HepG2 (cell line): ENCODE results near the gene JAK1. TPM values are rescaled to one million over a fixed set of nuclear protein-coding genes. Genes with fewer than 3 reads are reported as not detected.
A peak's percentile ranks its signal among the peaks of the same experiment; 100 is the strongest.

ENCODE experiments used
- ATAC-seq: fragments of 200-7000 bp; cut with Tn5 transposase; 3 replicates; pipeline ENCODE4 v1.9.1; 2020; ENCODE audit warnings: mild to moderate bottlenecking, moderate library complexity
- BruUV-seq: library from RNA; stranded (reverse); fragments of 400-500 nt; replicated peaks from 2 replicates; lab custom pipeline; 2021; lab: Mats Ljungman, UMichigan
- CTCF ChIA-PET: fragments of 300-600 bp; formaldehyde crosslinking; extraction: SDS; loops from one replicate; lab custom pipeline; 2021; ENCODE audit warnings: low total read pairs, inconsistent platforms, low intra/inter-chr PET ratio; lab: Yijun Ruan, JAX
- POLR2A ChIA-PET: fragments of 350-600 bp; sonication (Branson Sonifier 250); formaldehyde crosslinking; loops from one replicate; lab custom pipeline; 2020; ENCODE audit warnings: antibody characterized with exemption, inconsistent platforms; lab: Yijun Ruan, JAX
- DNase-seq: peaks from one replicate; pipeline ENCODE4 v3.0.0-alpha.2; 2015; ENCODE audit warnings: low spot score
- FAIRE-seq: peaks from 3 replicates; lab custom pipeline; 2011; peaks lifted over from hg19 to GRCh38; lab: Jason Lieb, UNC
- H2AFZ ChIP-seq: one replicate; pipeline ENCODE4 v1.6.1; 2011; ENCODE audit warnings: low read length, inconsistent platforms
- H3K27ac ChIP-seq: fragments of 300-600 bp; 3 replicates; pipeline ENCODE4 v1.8.0; 2011; ENCODE audit warnings: mixed run types, mild to moderate bottlenecking, mixed read lengths, low read length, inconsistent platforms; ENCODE audit not compliant: insufficient read depth; ENCODE audit errors: extremely low read length
- H3K27me3 ChIP-seq, 2 experiments: fragments of 200-600 bp in 1 of 2; 2 replicates in 1 of 2; 3 replicates in 1 of 2; pipeline versions ENCODE4 v1.6.0 to v1.8.0; 2011; ENCODE audit warnings: low read length in 2 of 2, mild to moderate bottlenecking in 2 of 2, moderate library complexity in 2 of 2, inconsistent platforms in 1 of 2; ENCODE audit not compliant: insufficient read depth in 2 of 2, control insufficient read depth in 1 of 2
- H3K36me3 ChIP-seq, 2 experiments: fragments of 200-600 bp in 1 of 2; replicated peaks in 1 of 2; 2 replicates in 1 of 2; 3 replicates in 1 of 2; pipeline versions ENCODE4 v1.5.1 to v1.8.0; 2011; ENCODE audit warnings: low read length in 2 of 2, inconsistent platforms in 1 of 2; ENCODE audit not compliant: insufficient read depth in 2 of 2, control insufficient read depth in 1 of 2
- H3K4me1 ChIP-seq: 2 replicates; pipeline ENCODE4 v1.5.1; 2012; ENCODE audit warnings: low read length, inconsistent platforms; ENCODE audit not compliant: insufficient read depth
- H3K4me2 ChIP-seq: 2 replicates; pipeline ENCODE4 v1.6.0; 2011; ENCODE audit warnings: low read depth, low read length, inconsistent platforms
- H3K4me3 ChIP-seq, 3 experiments: fragments of 200-600 bp in 1 of 3; sonication (generic), shearing (Covaris generic) in 1 of 3; replicated peaks in 1 of 3; 2 replicates each; pipeline ENCODE4 v1.5.1; 2011 to 2016; ENCODE audit warnings: low read length in 3 of 3, inconsistent platforms in 2 of 3, low read depth in 2 of 3, mild to moderate bottlenecking in 2 of 3, control low read depth in 1 of 3, mixed read lengths in 1 of 3; ENCODE audit not compliant: insufficient read depth in 1 of 3
- H3K79me2 ChIP-seq: one replicate; pipeline ENCODE4 v1.6.1; 2011; ENCODE audit warnings: low read length, inconsistent platforms; ENCODE audit not compliant: insufficient read depth
- H3K9ac ChIP-seq: 2 replicates; pipeline ENCODE4 v1.6.0; 2011; ENCODE audit warnings: mild to moderate bottlenecking, low read depth, low read length, inconsistent platforms; ENCODE audit not compliant: insufficient read depth
- H3K9me3 ChIP-seq: 2 replicates; pipeline ENCODE4 v1.5.1; 2012; ENCODE audit warnings: mild to moderate bottlenecking, low read length
- H4K20me1 ChIP-seq: 2 replicates; pipeline ENCODE4 v1.6.0; 2011; ENCODE audit warnings: inconsistent platforms, mild to moderate bottlenecking, low read length, moderate library complexity; ENCODE audit not compliant: insufficient read depth
- ARNT ChIP-seq: fragments of 450-650 bp; IDR thresholded peaks from 2 replicates; pipeline ENCODE4 v1.6.1; 2017
- EP300 ChIP-seq, 3 experiments: sonication (generic) in 1 of 3; formaldehyde crosslinking in 1 of 3; IDR thresholded peaks; 2 replicates each; pipeline versions ENCODE4 v1.5.1 to v1.6.1; 2011 to 2020; ENCODE audit warnings: low read depth in 2 of 3, low read length in 2 of 3, borderline replicate concordance in 1 of 3, improper control_type of control experiment in 1 of 3, mild to moderate bottlenecking in 1 of 3, missing genetic modification reagents in 1 of 3, moderate library complexity in 1 of 3
- FOSL1 ChIP-seq: sonication (generic); formaldehyde crosslinking; IDR thresholded peaks from 2 replicates; pipeline ENCODE4 v1.9.0; 2021; ENCODE audit warnings: missing genetic modification reagents, borderline replicate concordance
- FOSL2 ChIP-seq: sonication (generic); formaldehyde crosslinking; IDR thresholded peaks from 2 replicates; pipeline ENCODE4 v1.4.0; 2020; ENCODE audit warnings: missing genetic modification reagents
- KDM6A ChIP-seq: IDR thresholded peaks from 2 replicates; pipeline ENCODE4 v1.6.1; 2016; ENCODE audit warnings: low read depth
- POGK ChIP-seq: sonication (generic); formaldehyde crosslinking; conservative IDR thresholded peaks from 2 replicates; pipeline ENCODE4 v1.8.0; 2022; ENCODE audit warnings: mild to moderate bottlenecking, moderate library complexity, missing genetic modification reagents
- RFX3 ChIP-seq: IDR thresholded peaks from 2 replicates; pipeline ENCODE4 v1.6.1; 2016; ENCODE audit warnings: missing biosample characterization, missing genetic modification reagents
- TEAD3 ChIP-seq: optimal IDR thresholded peaks from 2 replicates; pipeline ENCODE3; 2016; ENCODE audit warnings: borderline replicate concordance
- WIZ ChIP-seq: sonication (generic); formaldehyde crosslinking; IDR thresholded peaks from 2 replicates; pipeline ENCODE4 v1.5.1; 2020; ENCODE audit warnings: mild to moderate bottlenecking, missing genetic modification reagents
- YEATS2 ChIP-seq: sonication (generic); formaldehyde crosslinking; IDR thresholded peaks from 2 replicates; pipeline ENCODE4 v1.4.0; 2020; ENCODE audit warnings: missing genetic modification reagents, borderline replicate concordance
- ZNF335 ChIP-seq: sonication (generic); formaldehyde crosslinking; IDR thresholded peaks from 2 replicates; pipeline ENCODE4 v1.4.0; 2020; ENCODE audit warnings: missing genetic modification reagents
- ZNF580 ChIP-seq: IDR thresholded peaks from 2 replicates; pipeline ENCODE4 v1.6.1; 2016; ENCODE audit warnings: low read depth, borderline replicate concordance
- ZNF644 ChIP-seq: IDR thresholded peaks from 2 replicates; pipeline ENCODE4 v1.6.1; 2016; ENCODE audit warnings: low read depth
- ZNF841 ChIP-seq: sonication (generic); formaldehyde crosslinking; IDR thresholded peaks from 2 replicates; pipeline ENCODE4 v1.8.1; 2023; ENCODE audit warnings: missing genetic modification reagents, borderline replicate concordance
- WGBS: methylation state at CpG from one replicate; pipeline ENCODE4 v1.1.6; 2017; ENCODE audit warnings: low lambda C conversion rate; 5-methylcytosine and 5-hydroxymethylcytosine counted together
- in situ Hi-C: cut with HindIII; loops from 2 replicates; pipeline ENCODE4 v1.10.0; 2017; ENCODE audit warnings: low pct_unique_long_range_greater_than_20kb; ENCODE audit not compliant: extremely low pct_ligation_motif_present
- intact Hi-C: fragments of 100-400 bp; cut with micrococcal nuclease; formaldehyde crosslinking; loops from one replicate; pipeline ENCODE4 v1.10.0; 2022; ENCODE audit not compliant: unreplicated experiment
- polyA plus RNA-seq, 8 experiments: library from polyadenylated mRNA; depleted of rRNA in 3 of 8; stranded (reverse) in 7 of 8; unstranded in 1 of 8; fragments of >200 nt; fragmentation: Illumina TruSeq in 4 of 8; extraction: Trizol in 4 of 8; gene quantifications; 2 replicates each; pipeline versions ENCODE4 v1.2.1 to v1.2.3, GENCODE V29; 2011 to 2016; ENCODE audit warnings: low read depth in 4 of 8, missing spikeins in 1 of 8, mixed read lengths in 1 of 8; ENCODE audit not compliant: insufficient read depth in 1 of 8
- total RNA-seq, 5 experiments: library from RNA; depleted of rRNA; stranded (reverse); fragments of >200 nt; fragmentation: Illumina TruSeq; extraction: Trizol; gene quantifications; 2 replicates each; pipeline ENCODE4 v1.2.3, GENCODE V29; 2016; ENCODE audit warnings: low read depth in 1 of 5
- TF ChIP-seq, protein P1 (sequence below): sonication (generic); formaldehyde crosslinking; IDR thresholded peaks from 2 replicates; pipeline ENCODE4 v1.4.0; 2020; ENCODE audit warnings: missing genetic modification reagents, mild to moderate bottlenecking, borderline replicate concordance
- TF ChIP-seq, protein P2 (sequence below): sonication (generic); formaldehyde crosslinking; IDR thresholded peaks from 2 replicates; pipeline ENCODE4 v1.4.0; 2020; ENCODE audit warnings: missing genetic modification reagents, borderline replicate concordance

The JAK1 gene
- total and polyA plus RNA-seq, 2 of the 13 experiments (the other 11 are each of a cell fraction or from before 2014, with no cell fraction given) = 23.9 to 42.4 TPM

- in situ Hi-C loops = no loop called here
- no peak for TF ChIP-seq ZNF335 (CRISPR knock-in tag)
- TF ChIP-seq ARNT = no peak
- peak; percentile 22; the same call in 1 of the 2 replicates for TF ChIP-seq ZNF644
- no peak for TF ChIP-seq YEATS2 (CRISPR knock-in tag)
- TF ChIP-seq EP300 (IDR thresholded peaks at IDR 0.05; ENCODE audit: low read depth in 2 of 2, low read length in 2 of 2) = peak in 1 of 2 experiments; percentile 40; a peak in 2 of 4 replicates
- no peak for TF ChIP-seq EP300 (CRISPR knock-in tag; IDR thresholded peaks at IDR 0.05; ENCODE audit: borderline replicate concordance)
- peak; percentile 84 for TF ChIP-seq FOSL2 (CRISPR knock-in tag)
- peak; percentile 36; the same call in 1 of the 2 replicates for TF ChIP-seq FOSL1 (CRISPR knock-in tag)
- TF ChIP-seq, protein P1, sequence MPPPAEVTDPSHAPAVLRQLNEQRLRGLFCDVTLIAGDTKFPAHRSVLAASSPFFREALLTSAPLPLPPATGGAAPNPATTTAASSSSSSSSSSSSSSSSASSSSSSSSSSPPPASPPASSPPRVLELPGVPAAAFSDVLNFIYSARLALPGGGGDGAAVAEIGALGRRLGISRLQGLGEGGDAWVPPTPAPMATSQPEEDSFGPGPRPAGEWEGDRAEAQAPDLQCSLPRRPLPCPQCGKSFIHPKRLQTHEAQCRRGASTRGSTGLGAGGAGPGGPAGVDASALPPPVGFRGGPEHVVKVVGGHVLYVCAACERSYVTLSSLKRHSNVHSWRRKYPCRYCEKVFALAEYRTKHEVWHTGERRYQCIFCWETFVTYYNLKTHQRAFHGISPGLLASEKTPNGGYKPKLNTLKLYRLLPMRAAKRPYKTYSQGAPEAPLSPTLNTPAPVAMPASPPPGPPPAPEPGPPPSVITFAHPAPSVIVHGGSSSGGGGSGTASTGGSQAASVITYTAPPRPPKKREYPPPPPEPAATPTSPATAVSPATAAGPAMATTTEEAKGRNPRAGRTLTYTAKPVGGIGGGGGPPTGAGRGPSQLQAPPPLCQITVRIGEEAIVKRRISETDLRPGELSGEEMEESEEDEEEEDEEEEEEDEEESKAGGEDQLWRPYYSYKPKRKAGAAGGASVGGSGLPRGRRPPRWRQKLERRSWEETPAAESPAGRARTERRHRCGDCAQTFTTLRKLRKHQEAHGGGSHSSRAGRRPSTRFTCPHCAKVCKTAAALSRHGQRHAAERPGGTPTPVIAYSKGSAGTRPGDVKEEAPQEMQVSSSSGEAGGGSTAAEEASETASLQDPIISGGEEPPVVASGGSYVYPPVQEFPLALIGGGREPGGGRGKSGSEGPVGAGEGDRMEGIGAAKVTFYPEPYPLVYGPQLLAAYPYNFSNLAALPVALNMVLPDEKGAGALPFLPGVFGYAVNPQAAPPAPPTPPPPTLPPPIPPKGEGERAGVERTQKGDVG = no peak
- no peak for TF ChIP-seq ZNF841
- TF ChIP-seq, protein P2, sequence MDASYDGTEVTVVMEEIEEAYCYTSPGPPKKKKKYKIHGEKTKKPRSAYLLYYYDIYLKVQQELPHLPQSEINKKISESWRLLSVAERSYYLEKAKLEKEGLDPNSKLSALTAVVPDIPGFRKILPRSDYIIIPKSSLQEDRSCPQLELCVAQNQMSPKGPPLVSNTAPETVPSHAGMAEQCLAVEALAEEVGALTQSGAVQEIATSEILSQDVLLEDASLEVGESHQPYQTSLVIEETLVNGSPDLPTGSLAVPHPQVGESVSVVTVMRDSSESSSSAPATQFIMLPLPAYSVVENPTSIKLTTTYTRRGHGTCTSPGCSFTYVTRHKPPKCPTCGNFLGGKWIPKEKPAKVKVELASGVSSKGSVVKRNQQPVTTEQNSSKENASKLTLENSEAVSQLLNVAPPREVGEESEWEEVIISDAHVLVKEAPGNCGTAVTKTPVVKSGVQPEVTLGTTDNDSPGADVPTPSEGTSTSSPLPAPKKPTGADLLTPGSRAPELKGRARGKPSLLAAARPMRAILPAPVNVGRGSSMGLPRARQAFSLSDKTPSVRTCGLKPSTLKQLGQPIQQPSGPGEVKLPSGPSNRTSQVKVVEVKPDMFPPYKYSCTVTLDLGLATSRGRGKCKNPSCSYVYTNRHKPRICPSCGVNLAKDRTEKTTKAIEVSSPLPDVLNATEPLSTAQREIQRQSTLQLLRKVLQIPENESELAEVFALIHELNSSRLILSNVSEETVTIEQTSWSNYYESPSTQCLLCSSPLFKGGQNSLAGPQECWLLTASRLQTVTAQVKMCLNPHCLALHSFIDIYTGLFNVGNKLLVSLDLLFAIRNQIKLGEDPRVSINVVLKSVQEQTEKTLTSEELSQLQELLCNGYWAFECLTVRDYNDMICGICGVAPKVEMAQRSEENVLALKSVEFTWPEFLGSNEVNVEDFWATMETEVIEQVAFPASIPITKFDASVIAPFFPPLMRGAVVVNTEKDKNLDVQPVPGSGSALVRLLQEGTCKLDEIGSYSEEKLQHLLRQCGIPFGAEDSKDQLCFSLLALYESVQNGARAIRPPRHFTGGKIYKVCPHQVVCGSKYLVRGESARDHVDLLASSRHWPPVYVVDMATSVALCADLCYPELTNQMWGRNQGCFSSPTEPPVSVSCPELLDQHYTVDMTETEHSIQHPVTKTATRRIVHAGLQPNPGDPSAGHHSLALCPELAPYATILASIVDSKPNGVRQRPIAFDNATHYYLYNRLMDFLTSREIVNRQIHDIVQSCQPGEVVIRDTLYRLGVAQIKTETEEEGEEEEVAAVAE (CRISPR knock-in tag) = no peak
- no peak for TF ChIP-seq POGK (CRISPR knock-in tag)
- no peak for TF ChIP-seq WIZ (CRISPR knock-in tag)
- peak; percentile 16 for TF ChIP-seq TEAD3 (CRISPR knock-in tag)
- TF ChIP-seq ZNF580 = no peak
- TF ChIP-seq KDM6A (CRISPR knock-in tag) = no peak
- TF ChIP-seq RFX3 = peak; percentile 73
Observed at GRCh38 chr1:64983110-64983509, 16.8 kb upstream of the JAK1 start.

More at GRCh38 chr1:64983110-64983509, 16.8 kb upstream of the JAK1 start:
- Histone ChIP-seq H3K27ac (peak overlapping the region; percentile 14), H3K4me3 (no peak overlapping the region; a peak in 1 of 6 replicates), H3K4me2 (peak overlapping the region; percentile 19), H3K79me2 (no peaks in the 10 kb centered on the region), H3K36me3 (no peaks in the 10 kb centered on the region), H3K4me1 (peaks cover 60% of the 10 kb centered on the region), H3K9me3 (no peaks in the 10 kb centered on the region), H3K27me3 (no peaks in the 10 kb centered on the region), H4K20me1 (no peaks in the 10 kb centered on the region), H2AFZ (no peak overlapping the region), H3K9ac (0 out of 2 replicates have a peak overlapping the region, but pooled peaks have one; percentile 19)
- WGBS = 2% methylated on average over 5 of the region's 5 CpGs
- DNase-seq (peak; percentile 84), ATAC-seq (peak; percentile 74), FAIRE-seq (no peak)
- BruUV-seq = no TSS peak
- intact Hi-C loops = no loop called here
- CTCF ChIA-PET = no interaction called here
- POLR2A ChIA-PET = no interaction called here
